Hematopoietic multipotent progenitor cell treated with erythropoietin and hydrocortisone succinate and interleukin-3 and kit ligand, for 15 days (in vitro differentiated cells): ENCODE measurements around the gene TMPRSS12.
A peak's percentile ranks its signal among the peaks of the same experiment; 100 is the strongest.
"Not testable (repeated sequence)": the region's sequence is repeated elsewhere in the genome, so short reads cannot be mapped to it uniquely, and the experiment has no call there.

Experiments used
- DNase-seq: peaks from one replicate; pipeline ENCODE4 v3.0.0-alpha.2; 2015; ENCODE audit warnings: low spot score

TMPRSS12 gene

GRCh38 chr12:50842637-50843493 is at the start of gene TMPRSS12:
TMPRSS12 (plus strand) TSS chr12:50842926; CDS start chr12:50842965, 39 bp downstream.
- DNase-seq: no peak

GRCh38 chr12:50799908-50800307 is 42.8 kb upstream of the TMPRSS12 start:
- DNase-seq: no peak

- DNase-seq: no peak
Observed at GRCh38 chr12:50803230-50803875, 39.4 kb upstream of the TMPRSS12 start.

GRCh38 chr12:50806176-50806575 is 36.5 kb upstream of the TMPRSS12 start:
- no peak for DNase-seq

GRCh38 chr12:50809131-50809530 is 33.6 kb upstream of the TMPRSS12 start:
- peak; percentile 49 for DNase-seq

GRCh38 chr12:50814921-50815320 is 27.8 kb upstream of the TMPRSS12 start:
- DNase-seq: not testable (repeated sequence)

GRCh38 chr12:50820177-50820576 is 22.5 kb upstream of the TMPRSS12 start:
- DNase-seq: no peak

GRCh38 chr12:50822082-50822481 is 20.6 kb upstream of the TMPRSS12 start:
- no peak for DNase-seq

GRCh38 chr12:50823724-50824123 is 19.0 kb upstream of the TMPRSS12 start:
- not testable (repeated sequence) for DNase-seq

GRCh38 chr12:50824914-50825313 is 17.8 kb upstream of the TMPRSS12 start:
- no peak for DNase-seq

- DNase-seq: peak; percentile 79
Observed at GRCh38 chr12:50825372-50825838, 17.3 kb upstream of the TMPRSS12 start.

GRCh38 chr12:50828121-50828520 is 14.6 kb upstream of the TMPRSS12 start:
- DNase-seq: no peak

GRCh38 chr12:50828886-50829285 is 13.8 kb upstream of the TMPRSS12 start:
- no peak for DNase-seq

GRCh38 chr12:50833801-50834200 is 8.9 kb upstream of the TMPRSS12 start:
- not testable (repeated sequence) for DNase-seq

GRCh38 chr12:50839042-50839441 is 3.7 kb upstream of the TMPRSS12 start:
- no peak for DNase-seq

- DNase-seq: no peak
Observed at GRCh38 chr12:50840809-50841487, 1.8 kb upstream of the TMPRSS12 start.

- peak; percentile 21 for DNase-seq
Observed at GRCh38 chr12:50841716-50842531, 802 bp upstream of the TMPRSS12 start.

GRCh38 chr12:50845021-50845647 is 2.4 kb downstream of the TMPRSS12 start:
- DNase-seq: no peak

GRCh38 chr12:50848963-50849362 is 6.2 kb downstream of the TMPRSS12 start:
- no peak for DNase-seq

- not testable (repeated sequence) for DNase-seq
Observed at GRCh38 chr12:50855218-50855617, 12.5 kb downstream of the TMPRSS12 start.

- not testable (repeated sequence) for DNase-seq
Observed at GRCh38 chr12:50855679-50856078, 13.0 kb downstream of the TMPRSS12 start.
